ENCODE measurements around the gene KDELR3.

DNA sequence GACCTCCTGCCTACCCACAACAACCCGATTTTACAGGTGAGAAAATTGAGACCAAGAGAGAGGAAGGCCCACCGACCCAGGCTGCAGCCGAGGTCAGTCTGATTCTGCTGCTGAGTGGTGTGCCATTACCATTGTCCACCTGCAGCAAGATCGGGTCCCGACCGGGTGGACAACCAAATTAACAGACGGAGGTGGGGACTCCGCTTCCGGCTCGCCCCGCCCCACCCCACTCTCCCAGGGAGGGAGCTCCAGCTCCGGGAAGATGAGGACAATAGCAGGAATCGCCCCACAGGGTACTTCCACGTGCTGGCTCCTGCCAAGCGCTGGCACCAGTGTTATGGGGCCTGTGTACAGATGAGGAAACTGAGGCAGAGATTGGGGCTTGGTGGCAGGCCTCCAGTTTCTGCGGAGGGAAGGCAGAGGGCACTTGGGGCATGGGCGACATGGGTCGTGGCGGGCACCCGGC is 425 bp upstream of the KDELR3 start:
- no peak for TF ChIP-seq POLR2AphosphoS5 (IDR thresholded peaks at IDR 0.05; ENCODE audit: low read depth, low read length)
- TF ChIP-seq, protein P1, sequence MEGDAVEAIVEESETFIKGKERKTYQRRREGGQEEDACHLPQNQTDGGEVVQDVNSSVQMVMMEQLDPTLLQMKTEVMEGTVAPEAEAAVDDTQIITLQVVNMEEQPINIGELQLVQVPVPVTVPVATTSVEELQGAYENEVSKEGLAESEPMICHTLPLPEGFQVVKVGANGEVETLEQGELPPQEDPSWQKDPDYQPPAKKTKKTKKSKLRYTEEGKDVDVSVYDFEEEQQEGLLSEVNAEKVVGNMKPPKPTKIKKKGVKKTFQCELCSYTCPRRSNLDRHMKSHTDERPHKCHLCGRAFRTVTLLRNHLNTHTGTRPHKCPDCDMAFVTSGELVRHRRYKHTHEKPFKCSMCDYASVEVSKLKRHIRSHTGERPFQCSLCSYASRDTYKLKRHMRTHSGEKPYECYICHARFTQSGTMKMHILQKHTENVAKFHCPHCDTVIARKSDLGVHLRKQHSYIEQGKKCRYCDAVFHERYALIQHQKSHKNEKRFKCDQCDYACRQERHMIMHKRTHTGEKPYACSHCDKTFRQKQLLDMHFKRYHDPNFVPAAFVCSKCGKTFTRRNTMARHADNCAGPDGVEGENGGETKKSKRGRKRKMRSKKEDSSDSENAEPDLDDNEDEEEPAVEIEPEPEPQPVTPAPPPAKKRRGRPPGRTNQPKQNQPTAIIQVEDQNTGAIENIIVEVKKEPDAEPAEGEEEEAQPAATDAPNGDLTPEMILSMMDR (IDR thresholded peaks at IDR 0.05; ENCODE audit: control extremely low read depth in 1 of 3, insufficient read depth in 1 of 3, low read depth in 1 of 3, low read length in 3 of 3) = no peak
